K562 (cell line): ENCODE data around the gene CENPVL1. TPM values are rescaled to one million over a fixed set of nuclear protein-coding genes. Genes with fewer than 3 reads are reported as not detected.
"Not testable (repeated sequence)": the region's sequence is repeated elsewhere in the genome, so short reads cannot be mapped to it uniquely, and the experiment has no call there.

ENCODE experiments used
- ATAC-seq: fragments of 200-7000 bp; cut with Tn5 transposase; 3 replicates; pipeline ENCODE4 v1.9.1; 2020; ENCODE audit warnings: moderate library complexity
- BruUV-seq: library from RNA; stranded (reverse); fragments of 400-500 nt; replicated peaks from 2 replicates; lab custom pipeline; 2021; lab: Mats Ljungman, UMichigan
- CTCF ChIA-PET: fragments of 300-600 bp; formaldehyde crosslinking; extraction: SDS; loops from one replicate; lab custom pipeline; 2021; ENCODE audit warnings: low intra/inter-chr PET ratio; lab: Yijun Ruan, JAX
- POLR2A ChIA-PET: fragments of 300-600, 350-650 bp; sonication (Branson Sonifier 250); formaldehyde crosslinking; extraction: SDS; loops from one replicate; lab custom pipeline; 2021; ENCODE audit warnings: antibody characterized with exemption, inconsistent platforms; lab: Yijun Ruan, JAX
- DNase-seq, 4 experiments: peaks; one replicate each; pipeline versions ENCODE4 v3.0.0 to v3.0.0-alpha.2; 2011 to 2018; ENCODE audit warnings: low spot score in 3 of 4, mixed read lengths in 3 of 4; ENCODE audit errors: extremely low read depth in 1 of 4
- FAIRE-seq: peaks from 2 replicates; lab custom pipeline; 2011; peaks lifted over from hg19 to GRCh38; lab: Jason Lieb, UNC
- H2AFZ ChIP-seq: 2 replicates; pipeline ENCODE4 v1.6.0; 2011; ENCODE audit warnings: low read depth, low read length, control low read depth, inconsistent platforms
- H3K27ac ChIP-seq: fragments of 200-600 bp; 3 replicates; pipeline ENCODE4 v1.8.0; 2011; ENCODE audit warnings: low read depth, mild to moderate bottlenecking, control low read depth, inconsistent platforms, low read length, moderate library complexity, mixed read lengths; ENCODE audit errors: extremely low read depth
- H3K27me3 ChIP-seq, 2 experiments: fragments of 300-600 bp in 1 of 2; 2 replicates in 1 of 2; 3 replicates in 1 of 2; pipeline versions ENCODE4 v1.6.0 to v1.8.0; 2011; ENCODE audit warnings: inconsistent platforms in 2 of 2, low read length in 2 of 2, mild to moderate bottlenecking in 1 of 2, mixed read lengths in 1 of 2, moderate library complexity in 1 of 2; ENCODE audit not compliant: control insufficient read depth in 2 of 2, insufficient read depth in 2 of 2
- H3K36me3 ChIP-seq: fragments of 300-600 bp; 3 replicates; pipeline ENCODE4 v1.8.0; 2011; ENCODE audit warnings: mild to moderate bottlenecking, low read length, inconsistent platforms; ENCODE audit not compliant: control insufficient read depth, insufficient read depth
- H3K4me1 ChIP-seq, 2 experiments: fragments of 200-600 bp in 1 of 2; replicated peaks in 1 of 2; 2 replicates in 1 of 2; 3 replicates in 1 of 2; pipeline versions ENCODE4 v1.5.1 to v1.8.0; 2011; ENCODE audit warnings: inconsistent platforms in 2 of 2, low read length in 2 of 2, mild to moderate bottlenecking in 1 of 2, mixed read lengths in 1 of 2, moderate library complexity in 1 of 2; ENCODE audit not compliant: control insufficient read depth in 2 of 2, insufficient read depth in 2 of 2
- H3K4me2 ChIP-seq: 2 replicates; pipeline ENCODE4 v1.6.1; 2011; ENCODE audit warnings: low read length, control low read depth, inconsistent platforms, mixed read lengths; ENCODE audit not compliant: insufficient read depth
- H3K4me3 ChIP-seq: fragments of 200-600 bp; sonication (generic), shearing (Covaris generic); 2 replicates; pipeline ENCODE4 v1.5.1; 2016; ENCODE audit warnings: control low read depth, inconsistent platforms
- H3K79me2 ChIP-seq: fragments of 200-600 bp; 3 replicates; pipeline ENCODE4 v1.8.0; 2011; ENCODE audit warnings: low read length, inconsistent platforms; ENCODE audit not compliant: control insufficient read depth, insufficient read depth
- H3K9ac ChIP-seq, 2 experiments: 2 replicates each; pipeline versions ENCODE4 v1.6.0 to v1.6.1; 2011; ENCODE audit warnings: low read depth in 2 of 2, low read length in 2 of 2, control low read depth in 1 of 2, inconsistent platforms in 1 of 2, mild to moderate bottlenecking in 1 of 2, mixed read lengths in 1 of 2; ENCODE audit not compliant: insufficient read depth in 1 of 2
- H3K9me1 ChIP-seq: one replicate; pipeline ENCODE4 v1.6.0; 2011; ENCODE audit warnings: inconsistent platforms, mild to moderate bottlenecking, low read length, moderate library complexity; ENCODE audit not compliant: control insufficient read depth, insufficient read depth
- H3K9me3 ChIP-seq: replicated peaks from 2 replicates; pipeline ENCODE4 v1.5.1; 2011; ENCODE audit warnings: low read depth, low read length, inconsistent platforms; ENCODE audit not compliant: control insufficient read depth, insufficient read depth
- H4K20me1 ChIP-seq: replicated peaks from 2 replicates; pipeline ENCODE4 v1.6.1; 2011; ENCODE audit warnings: low read length, inconsistent platforms, mixed read lengths; ENCODE audit not compliant: control insufficient read depth, insufficient read depth
- GATAD2B ChIP-seq: fragments of 450-650 bp; IDR thresholded peaks from 2 replicates; pipeline ENCODE4 v1.6.1; 2017; ENCODE audit warnings: mild to moderate bottlenecking, borderline replicate concordance
- NCOR1 ChIP-seq: fragments of 450-650 bp; IDR thresholded peaks from 2 replicates; pipeline ENCODE4 v1.6.1; 2016; ENCODE audit warnings: mild to moderate bottlenecking, moderate library complexity
- ZNF644 ChIP-seq: fragments of 200-800 bp; sonication (Bioruptor generic); IDR thresholded peaks from 2 replicates; pipeline ENCODE4 v1.6.1; 2016; ENCODE audit warnings: low read depth, missing genetic modification characterization, missing compliant biosample characterization
- WGBS: fragments of 100-300 bp; shearing (Covaris generic); methylation state at CpG from one replicate; pipeline ENCODE4 v1.1.6; 2016; ENCODE audit warnings: low coverage, mixed read lengths; ENCODE audit not compliant: insufficient coverage; ENCODE audit errors: missing lambda C conversion rate; 5-methylcytosine and 5-hydroxymethylcytosine counted together
- in situ Hi-C: fragments of 300-500 bp; cut with MboI; formaldehyde crosslinking; loops from 4 replicates; pipeline ENCODE4 v1.15.0; 2018; ENCODE audit warnings: inconsistent platforms, mixed read lengths
- intact Hi-C: fragments of 100-400 bp; cut with micrococcal nuclease; formaldehyde crosslinking; loops from 2 replicates; pipeline ENCODE4 v1.14.2; 2022
- polyA plus RNA-seq, 8 experiments: library from polyadenylated mRNA; depleted of rRNA in 4 of 8; stranded (reverse) in 5 of 8; unstranded in 3 of 8; fragments of >200 nt; fragmentation: Nextera tagmentation in 2 of 8; fragmentation: Illumina TruSeq in 1 of 8; extraction: Ambion mirVana in 2 of 8; extraction: Trizol in 1 of 8; gene quantifications; 2 replicates each; pipeline versions ENCODE4 v1.2.1 to v1.2.3, GENCODE V29; 2011 to 2014; ENCODE audit warnings: inconsistent platforms in 1 of 8, missing spikeins in 1 of 8
- total RNA-seq, 7 experiments: library from RNA; depleted of rRNA in 6 of 7; stranded (reverse); fragments of >200 nt in 6 of 7; fragmentation: Illumina TruSeq in 2 of 7; extraction: Trizol in 2 of 7; gene quantifications; 2 replicates each; pipeline versions ENCODE4 v1.2.1 to v1.2.3, GENCODE V29; 2011 to 2021; ENCODE audit warnings: low replicate concordance in 1 of 7
- TF ChIP-seq, protein P1 (sequence below): fragments of 250-450 bp; sonication (Bioruptor Pico); IDR thresholded peaks from 2 replicates; pipeline ENCODE4 v1.5.0; 2021; ENCODE audit warnings: mild to moderate bottlenecking, moderate library complexity

CENPVL1 gene
- total and polyA plus RNA-seq, 9 of the 15 experiments (the other 6 are each of a cell fraction or from before 2014, with no cell fraction given): not detected

DNA sequence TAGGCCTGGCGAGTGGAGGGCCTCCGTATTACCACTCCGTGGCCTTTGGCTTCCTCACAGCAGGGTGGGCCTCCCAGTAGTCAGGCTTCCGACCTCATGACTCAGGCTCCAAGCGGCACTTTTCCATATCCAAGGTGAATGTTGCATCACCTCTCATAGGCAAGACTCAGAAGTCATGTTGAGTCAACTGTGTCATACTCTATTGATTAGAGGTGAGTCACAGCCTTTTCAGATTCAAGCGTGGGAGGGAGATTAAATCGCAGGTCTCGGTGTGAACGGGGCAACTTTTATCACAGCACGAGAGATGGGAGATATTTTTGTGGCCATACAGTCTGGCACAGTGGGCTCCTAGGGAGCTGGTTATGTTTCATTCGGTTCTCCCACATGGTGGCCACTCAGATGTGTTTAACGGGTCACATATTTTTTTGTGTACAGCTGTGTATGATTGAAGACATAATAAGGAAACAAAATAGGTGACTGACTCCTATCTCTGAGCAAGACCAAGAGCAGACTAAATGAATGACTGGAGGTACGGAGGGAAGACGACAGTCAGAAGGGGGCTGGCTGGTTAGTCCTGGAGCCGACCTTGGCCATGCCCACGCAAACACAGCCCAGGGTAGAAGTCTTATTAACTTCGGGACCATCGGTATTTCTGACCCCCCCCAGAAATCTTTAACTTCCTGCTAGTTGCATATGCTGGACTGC is 2.8 kb downstream of the CENPVL1 start:
- intact Hi-C loops, H3K79me2 ChIP-seq, H3K4me2 ChIP-seq, H3K4me1 ChIP-seq, BruUV-seq, H3K4me3 ChIP-seq, H3K9ac ChIP-seq, POLR2A ChIA-PET, ATAC-seq, in situ Hi-C loops, H4K20me1 ChIP-seq, H3K9me1 ChIP-seq, H2AFZ ChIP-seq, H3K27me3 ChIP-seq, H3K9me3 ChIP-seq, DNase-seq, H3K27ac ChIP-seq, CTCF ChIA-PET, FAIRE-seq, H3K36me3 ChIP-seq: not testable (repeated sequence)
- WGBS: no CpG with 5 or more reads among the region's 18 CpGs

DNA sequence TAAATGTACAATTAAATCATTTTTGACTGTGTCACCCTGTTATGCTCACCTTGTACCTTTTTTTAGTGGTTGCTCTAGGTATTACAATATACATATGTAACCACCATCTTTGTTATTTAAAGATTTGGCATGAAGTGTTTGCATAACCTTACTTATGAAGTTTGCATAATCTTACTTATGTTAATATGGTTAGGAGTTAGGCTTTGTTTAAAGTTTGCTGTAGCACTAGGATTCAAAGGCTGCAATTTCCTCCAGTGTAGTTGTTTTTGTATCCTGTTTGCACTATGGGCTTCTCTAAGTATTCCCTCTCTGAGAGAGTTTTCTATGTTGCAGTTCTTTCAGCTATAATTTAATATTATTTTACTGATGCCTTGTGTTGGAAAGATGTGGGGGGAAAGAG is 17.9 kb downstream of the CENPVL1 start:
- in situ Hi-C loops: no loop called here
- H3K9ac ChIP-seq: no peak overlapping the region
- no TSS peak for BruUV-seq
- H3K79me2 ChIP-seq: no peaks in the 10 kb centered on the region
- no peaks in the 10 kb centered on the region for H3K9me3 ChIP-seq
- H3K4me1 ChIP-seq: no peaks in the 10 kb centered on the region
- intact Hi-C loops: no loop called here
- TF ChIP-seq GATAD2B: no peak
- no peak for TF ChIP-seq ZNF644
- TF ChIP-seq NCOR1: no peak
- TF ChIP-seq, protein P1, sequence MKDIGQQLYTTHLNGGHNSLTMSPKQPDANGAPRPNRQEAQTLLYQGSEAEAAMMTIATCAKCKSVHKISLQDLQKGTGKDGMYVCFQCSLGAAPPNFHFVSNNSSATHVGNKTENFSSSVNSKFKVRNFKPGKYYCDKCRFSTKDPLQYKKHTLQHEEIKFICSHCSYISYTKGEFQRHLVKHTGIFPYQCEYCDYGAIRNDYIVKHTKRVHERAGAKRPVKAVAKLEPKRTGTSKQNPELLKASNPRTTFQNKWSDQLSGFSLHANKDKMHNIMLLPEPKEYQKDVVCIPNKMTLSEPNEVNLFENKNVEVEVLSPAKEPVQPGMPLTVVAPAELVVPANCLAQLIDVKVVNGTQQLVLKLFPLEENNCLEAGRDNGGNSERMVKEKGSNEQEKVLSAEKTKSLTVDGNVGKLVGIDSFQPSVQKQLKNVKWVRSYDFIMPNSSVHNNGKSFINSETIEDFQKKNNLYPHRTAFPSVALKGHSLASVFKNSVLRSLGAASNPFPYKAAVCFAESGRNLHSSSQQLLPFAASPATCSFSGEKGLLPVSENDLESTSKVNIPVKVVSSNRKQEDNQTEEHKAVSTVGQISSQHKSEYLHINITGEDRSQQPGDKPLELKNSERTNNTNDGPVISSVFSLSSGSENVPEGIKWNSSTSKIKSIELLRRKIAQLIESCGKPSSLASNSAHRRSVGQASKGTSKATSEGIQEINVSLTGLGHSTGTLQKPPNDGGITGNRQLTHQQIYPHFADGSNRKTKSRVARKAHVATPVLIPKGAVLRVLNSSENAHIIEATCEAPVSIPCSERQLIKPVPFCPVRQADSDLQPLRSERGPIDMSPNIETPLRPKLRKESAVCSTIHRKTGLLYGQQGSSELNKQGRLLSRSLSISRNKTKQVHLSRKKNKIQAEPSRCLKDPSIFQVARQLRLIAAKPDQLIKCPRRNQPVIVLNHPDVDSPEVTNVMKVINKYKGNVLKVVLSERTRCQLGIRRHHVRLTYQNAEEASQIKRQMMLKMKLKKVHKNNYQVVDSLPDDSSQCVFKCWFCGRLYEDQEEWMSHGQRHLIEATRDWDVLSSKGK (CRISPR knock-in tag): no peak
- no peak overlapping the region for H3K4me2 ChIP-seq
- POLR2A ChIA-PET: no interaction called here
- no peaks in the 10 kb centered on the region for H3K9me1 ChIP-seq
- no peak for FAIRE-seq
- H3K36me3 ChIP-seq: no peaks in the 10 kb centered on the region
- CTCF ChIA-PET: no interaction called here
- no peak overlapping the region for H3K4me3 ChIP-seq
- ATAC-seq: no peak
- H2AFZ ChIP-seq: no peak overlapping the region
- H3K27me3 ChIP-seq: no peaks in the 10 kb centered on the region; a peak in 1 of 5 replicates
- no peaks in the 10 kb centered on the region for H4K20me1 ChIP-seq
- H3K27ac ChIP-seq: no peak overlapping the region
- DNase-seq: no peak
